Panc1 (cell line): ENCODE data around the gene TMEM123. TPM values are rescaled to one million over a fixed set of nuclear protein-coding genes. Genes with fewer than 3 reads are reported as not detected.

ENCODE experiments used
- ATAC-seq: fragments of 200-7000 bp; cut with Tn5 transposase; 2 replicates; pipeline ENCODE4 v1.9.1; 2020; ENCODE audit warnings: mild to moderate bottlenecking, moderate library complexity
- BruUV-seq: library from RNA; stranded (reverse); fragments of 400-500 nt; replicated peaks from 2 replicates; lab custom pipeline; 2021; lab: Mats Ljungman, UMichigan
- CTCF ChIA-PET: fragments of 300-600 bp; sonication (Branson Sonifier 250); formaldehyde crosslinking; loops from one replicate; lab custom pipeline; 2022; ENCODE audit warnings: antibody characterized with exemption; lab: Charles Lee
- POLR2A ChIA-PET: fragments of 300-600 bp; sonication (Branson Sonifier 250); formaldehyde crosslinking; loops from one replicate; lab custom pipeline; 2022; ENCODE audit warnings: antibody characterized with exemption; lab: Charles Lee
- DNase-seq: peaks from one replicate; pipeline ENCODE4 v3.0.0-alpha.2; 2010; ENCODE audit warnings: low read depth, low spot score
- H3K27ac ChIP-seq: 2 replicates; pipeline ENCODE4 v1.5.1; 2011; ENCODE audit warnings: mild to moderate bottlenecking, low read length, inconsistent platforms
- H3K27me3 ChIP-seq: fragments of 200-500 bp; sonication (Bioruptor generic); 2 replicates; pipeline ENCODE4 v1.6.0; 2014; ENCODE audit warnings: low read length, inconsistent platforms; ENCODE audit not compliant: control insufficient read depth, insufficient read depth
- H3K36me3 ChIP-seq: fragments of 200-500 bp; sonication (Bioruptor generic); 2 replicates; pipeline ENCODE4 v1.5.1; 2014; ENCODE audit warnings: inconsistent platforms, mild to moderate bottlenecking, low read length, moderate library complexity; ENCODE audit not compliant: control insufficient read depth, insufficient read depth
- H3K4me1 ChIP-seq: 2 replicates; pipeline ENCODE4 v1.5.1; 2011; ENCODE audit warnings: inconsistent platforms, mild to moderate bottlenecking, low read length, moderate library complexity; ENCODE audit not compliant: control insufficient read depth, insufficient read depth
- H3K4me3 ChIP-seq, 2 experiments: 2 replicates each; pipeline ENCODE4 v1.5.1; 2011 to 2012; ENCODE audit warnings: low read depth in 2 of 2, low read length in 2 of 2, mild to moderate bottlenecking in 2 of 2, inconsistent platforms in 1 of 2, moderate library complexity in 1 of 2
- H3K9me3 ChIP-seq: fragments of 200-500 bp; sonication (Bioruptor generic); 2 replicates; pipeline ENCODE4 v1.5.1; 2014; ENCODE audit warnings: low read depth, mild to moderate bottlenecking, inconsistent platforms, low read length, moderate library complexity; ENCODE audit not compliant: control insufficient read depth, insufficient read depth
- CTCF ChIP-seq: fragments of 450-650 bp; IDR thresholded peaks from 2 replicates; pipeline ENCODE4 v1.5.1; 2017; ENCODE audit warnings: mild to moderate bottlenecking
- POLR2AphosphoS5 ChIP-seq: IDR thresholded peaks from 2 replicates; pipeline ENCODE4 v1.6.1; 2012; ENCODE audit warnings: mild to moderate bottlenecking, low read depth, low read length, moderate library complexity
- REST ChIP-seq, 2 experiments: IDR thresholded peaks; 2 replicates each; pipeline ENCODE4 v1.6.1; 2011 to 2012; ENCODE audit warnings: low read depth in 2 of 2, control low read depth in 1 of 2, low read length in 1 of 2, mild to moderate bottlenecking in 1 of 2, moderate library complexity in 1 of 2; ENCODE audit not compliant: insufficient read depth in 1 of 2
- SIN3A ChIP-seq: IDR thresholded peaks from 2 replicates; pipeline ENCODE4 v1.6.1; 2012; ENCODE audit warnings: low read depth, mild to moderate bottlenecking, low read length, moderate library complexity, borderline replicate concordance; ENCODE audit not compliant: insufficient read depth
- TCF7L2 ChIP-seq: IDR thresholded peaks from 2 replicates; pipeline ENCODE4 v1.6.1; 2011; ENCODE audit warnings: mild to moderate bottlenecking, low read depth, low read length, inconsistent platforms
- in situ Hi-C: cut with HindIII; loops from 2 replicates; pipeline ENCODE4 v1.10.0; 2016; ENCODE audit warnings: low sequenced_read_pairs, low pct_unique_long_range_greater_than_20kb
- intact Hi-C: fragments of 100-400 bp; cut with micrococcal nuclease; formaldehyde crosslinking; loops from one replicate; pipeline ENCODE4 v1.10.0; 2022; ENCODE audit not compliant: unreplicated experiment
- total RNA-seq: library from RNA; stranded (reverse); gene quantifications from one replicate; pipeline ENCODE4 v1.2.1, GENCODE V29; 2021; ENCODE audit not compliant: unreplicated experiment

Gene TMEM123
- total RNA-seq, 1 experiment from 2014 or later = 383 TPM

DNA sequence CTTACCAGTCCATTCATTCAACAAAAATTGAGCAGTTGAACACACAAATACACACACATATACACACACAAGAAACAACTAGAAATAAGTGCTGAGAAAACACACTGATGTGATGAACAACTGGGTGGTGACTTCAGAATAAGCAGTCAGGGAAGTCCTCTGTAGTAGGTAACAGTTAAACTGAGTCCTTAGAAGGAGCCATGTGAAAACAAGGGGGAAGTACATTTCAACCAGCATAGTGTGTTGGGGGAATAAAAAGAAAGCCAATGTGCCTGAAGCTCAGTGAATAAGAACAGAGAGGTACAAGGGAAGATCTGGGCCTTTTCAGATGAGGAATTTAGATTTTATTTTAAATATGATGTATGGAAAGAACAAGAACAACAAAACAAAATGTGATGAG is 6.8 kb upstream of the TMEM123 start:
- Histone ChIP-seq H3K9me3 (no peaks in the 10 kb centered on the region), H3K4me3 (no peak overlapping the region), H3K27me3 (no peaks in the 10 kb centered on the region), H3K4me1 (peaks cover 14% of the 10 kb centered on the region), H3K27ac (peak overlapping the region; percentile 36; the same call in 1 of the 2 replicates), H3K36me3 (no peaks in the 10 kb centered on the region)
- DNase-seq (no peak), ATAC-seq (no peak)
- POLR2A ChIA-PET = no interaction called here
- intact Hi-C loops (no loop called here), in situ Hi-C loops (no loop called here)
- TF ChIP-seq SIN3A (no peak), TCF7L2 (no peak), POLR2AphosphoS5 (no peak), CTCF (no peak), REST (IDR thresholded peaks at IDR 0.05; ENCODE audit: insufficient read depth in 1 of 2, low read depth in 2 of 2, low read length in 1 of 2) (no peak)
- CTCF ChIA-PET = no interaction called here
- no TSS peak for BruUV-seq

GRCh38 chr11:102458548-102458947 is 6.0 kb upstream of the TMEM123 start:
- Histone ChIP-seq H3K4me1 (peaks cover 21% of the 10 kb centered on the region), H3K27ac (peak overlapping the region; percentile 36; the same call in 1 of the 2 replicates), H3K9me3 (no peaks in the 10 kb centered on the region), H3K4me3 (no peak overlapping the region), H3K27me3 (no peaks in the 10 kb centered on the region), H3K36me3 (no peaks in the 10 kb centered on the region)
- intact Hi-C loops = no loop called here
- in situ Hi-C loops = no loop called here
- ChIA-PET POLR2A (no interaction called here), CTCF (no interaction called here)
- ATAC-seq (no peak), DNase-seq (no peak)
- BruUV-seq = no TSS peak
- TF ChIP-seq TCF7L2 (no peak), SIN3A (no peak), CTCF (no peak), POLR2AphosphoS5 (no peak), REST (IDR thresholded peaks at IDR 0.05; ENCODE audit: insufficient read depth in 1 of 2, low read depth in 2 of 2, low read length in 1 of 2) (no peak)
